ENCODE measurements around the gene COL18A1. TPM values are rescaled to one million over a fixed set of nuclear protein-coding genes. Genes with fewer than 3 reads are reported as not detected.

Gene COL18A1
- total and polyA plus RNA-seq, 2 of the 8 experiments (the other 6 are each of a cell fraction or from before 2014, with no cell fraction given), result 145 to 201 TPM

GRCh38 chr21:45517249-45518065 lies 112.5 kb downstream of the COL18A1 start (continued):
- TF ChIP-seq, protein P1, sequence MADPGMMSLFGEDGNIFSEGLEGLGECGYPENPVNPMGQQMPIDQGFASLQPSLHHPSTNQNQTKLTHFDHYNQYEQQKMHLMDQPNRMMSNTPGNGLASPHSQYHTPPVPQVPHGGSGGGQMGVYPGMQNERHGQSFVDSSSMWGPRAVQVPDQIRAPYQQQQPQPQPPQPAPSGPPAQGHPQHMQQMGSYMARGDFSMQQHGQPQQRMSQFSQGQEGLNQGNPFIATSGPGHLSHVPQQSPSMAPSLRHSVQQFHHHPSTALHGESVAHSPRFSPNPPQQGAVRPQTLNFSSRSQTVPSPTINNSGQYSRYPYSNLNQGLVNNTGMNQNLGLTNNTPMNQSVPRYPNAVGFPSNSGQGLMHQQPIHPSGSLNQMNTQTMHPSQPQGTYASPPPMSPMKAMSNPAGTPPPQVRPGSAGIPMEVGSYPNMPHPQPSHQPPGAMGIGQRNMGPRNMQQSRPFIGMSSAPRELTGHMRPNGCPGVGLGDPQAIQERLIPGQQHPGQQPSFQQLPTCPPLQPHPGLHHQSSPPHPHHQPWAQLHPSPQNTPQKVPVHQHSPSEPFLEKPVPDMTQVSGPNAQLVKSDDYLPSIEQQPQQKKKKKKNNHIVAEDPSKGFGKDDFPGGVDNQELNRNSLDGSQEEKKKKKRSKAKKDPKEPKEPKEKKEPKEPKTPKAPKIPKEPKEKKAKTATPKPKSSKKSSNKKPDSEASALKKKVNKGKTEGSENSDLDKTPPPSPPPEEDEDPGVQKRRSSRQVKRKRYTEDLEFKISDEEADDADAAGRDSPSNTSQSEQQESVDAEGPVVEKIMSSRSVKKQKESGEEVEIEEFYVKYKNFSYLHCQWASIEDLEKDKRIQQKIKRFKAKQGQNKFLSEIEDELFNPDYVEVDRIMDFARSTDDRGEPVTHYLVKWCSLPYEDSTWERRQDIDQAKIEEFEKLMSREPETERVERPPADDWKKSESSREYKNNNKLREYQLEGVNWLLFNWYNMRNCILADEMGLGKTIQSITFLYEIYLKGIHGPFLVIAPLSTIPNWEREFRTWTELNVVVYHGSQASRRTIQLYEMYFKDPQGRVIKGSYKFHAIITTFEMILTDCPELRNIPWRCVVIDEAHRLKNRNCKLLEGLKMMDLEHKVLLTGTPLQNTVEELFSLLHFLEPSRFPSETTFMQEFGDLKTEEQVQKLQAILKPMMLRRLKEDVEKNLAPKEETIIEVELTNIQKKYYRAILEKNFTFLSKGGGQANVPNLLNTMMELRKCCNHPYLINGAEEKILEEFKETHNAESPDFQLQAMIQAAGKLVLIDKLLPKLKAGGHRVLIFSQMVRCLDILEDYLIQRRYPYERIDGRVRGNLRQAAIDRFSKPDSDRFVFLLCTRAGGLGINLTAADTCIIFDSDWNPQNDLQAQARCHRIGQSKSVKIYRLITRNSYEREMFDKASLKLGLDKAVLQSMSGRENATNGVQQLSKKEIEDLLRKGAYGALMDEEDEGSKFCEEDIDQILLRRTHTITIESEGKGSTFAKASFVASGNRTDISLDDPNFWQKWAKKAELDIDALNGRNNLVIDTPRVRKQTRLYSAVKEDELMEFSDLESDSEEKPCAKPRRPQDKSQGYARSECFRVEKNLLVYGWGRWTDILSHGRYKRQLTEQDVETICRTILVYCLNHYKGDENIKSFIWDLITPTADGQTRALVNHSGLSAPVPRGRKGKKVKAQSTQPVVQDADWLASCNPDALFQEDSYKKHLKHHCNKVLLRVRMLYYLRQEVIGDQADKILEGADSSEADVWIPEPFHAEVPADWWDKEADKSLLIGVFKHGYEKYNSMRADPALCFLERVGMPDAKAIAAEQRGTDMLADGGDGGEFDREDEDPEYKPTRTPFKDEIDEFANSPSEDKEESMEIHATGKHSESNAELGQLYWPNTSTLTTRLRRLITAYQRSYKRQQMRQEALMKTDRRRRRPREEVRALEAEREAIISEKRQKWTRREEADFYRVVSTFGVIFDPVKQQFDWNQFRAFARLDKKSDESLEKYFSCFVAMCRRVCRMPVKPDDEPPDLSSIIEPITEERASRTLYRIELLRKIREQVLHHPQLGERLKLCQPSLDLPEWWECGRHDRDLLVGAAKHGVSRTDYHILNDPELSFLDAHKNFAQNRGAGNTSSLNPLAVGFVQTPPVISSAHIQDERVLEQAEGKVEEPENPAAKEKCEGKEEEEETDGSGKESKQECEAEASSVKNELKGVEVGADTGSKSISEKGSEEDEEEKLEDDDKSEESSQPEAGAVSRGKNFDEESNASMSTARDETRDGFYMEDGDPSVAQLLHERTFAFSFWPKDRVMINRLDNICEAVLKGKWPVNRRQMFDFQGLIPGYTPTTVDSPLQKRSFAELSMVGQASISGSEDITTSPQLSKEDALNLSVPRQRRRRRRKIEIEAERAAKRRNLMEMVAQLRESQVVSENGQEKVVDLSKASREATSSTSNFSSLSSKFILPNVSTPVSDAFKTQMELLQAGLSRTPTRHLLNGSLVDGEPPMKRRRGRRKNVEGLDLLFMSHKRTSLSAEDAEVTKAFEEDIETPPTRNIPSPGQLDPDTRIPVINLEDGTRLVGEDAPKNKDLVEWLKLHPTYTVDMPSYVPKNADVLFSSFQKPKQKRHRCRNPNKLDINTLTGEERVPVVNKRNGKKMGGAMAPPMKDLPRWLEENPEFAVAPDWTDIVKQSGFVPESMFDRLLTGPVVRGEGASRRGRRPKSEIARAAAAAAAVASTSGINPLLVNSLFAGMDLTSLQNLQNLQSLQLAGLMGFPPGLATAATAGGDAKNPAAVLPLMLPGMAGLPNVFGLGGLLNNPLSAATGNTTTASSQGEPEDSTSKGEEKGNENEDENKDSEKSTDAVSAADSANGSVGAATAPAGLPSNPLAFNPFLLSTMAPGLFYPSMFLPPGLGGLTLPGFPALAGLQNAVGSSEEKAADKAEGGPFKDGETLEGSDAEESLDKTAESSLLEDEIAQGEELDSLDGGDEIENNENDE (IDR thresholded peaks at IDR 0.05; ENCODE audit: insufficient replicate concordance, low read length), result no peak
- TF ChIP-seq CHD1 (IDR thresholded peaks at IDR 0.05; ENCODE audit: low read depth, low read length), result no peak
- TF ChIP-seq SP2 (IDR thresholded peaks at IDR 0.05; ENCODE audit: low read length), result no peak
- TF ChIP-seq POU5F1 (IDR thresholded peaks at IDR 0.05; ENCODE audit: low read depth, low read length), result no peak
- TF ChIP-seq SRF (IDR thresholded peaks at IDR 0.05; ENCODE audit: low read depth, low read length), result no peak
- no peak for TF ChIP-seq CBX8 (IDR thresholded peaks at IDR 0.05; ENCODE audit: borderline replicate concordance, low read depth, low read length)
- TF ChIP-seq NANOG (IDR thresholded peaks at IDR 0.05; ENCODE audit: insufficient read depth, low read depth, low read length, poor library complexity, severe bottlenecking), result no peak
- TF ChIP-seq KDM4A (IDR thresholded peaks at IDR 0.05; ENCODE audit: low read depth, low read length, severe bottlenecking), result no peak
- TF ChIP-seq ASH2L (IDR thresholded peaks at IDR 0.05; ENCODE audit: low read length), result no peak
- no peak for TF ChIP-seq SIN3A (conservative IDR thresholded peaks at IDR 0.05 in 1 of 2, IDR thresholded peaks at IDR 0.05 in 1 of 2; ENCODE audit: low read depth in 1 of 2, low read length in 2 of 2)

All from H1 (cell line).